Inferior parietal cortex (tissue), 1 donor: ENCODE results near the gene CIAO2A.
"Not testable (repeated sequence)": the region's sequence is repeated elsewhere in the genome, so short reads cannot be mapped to it uniquely, and the experiment has no call there.

Experiments used
- DNase-seq: peaks from one replicate; pipeline ENCODE4 v3.0.0-alpha.2; 2016; ENCODE audit errors: extremely low spot score

Gene CIAO2A

DNA sequence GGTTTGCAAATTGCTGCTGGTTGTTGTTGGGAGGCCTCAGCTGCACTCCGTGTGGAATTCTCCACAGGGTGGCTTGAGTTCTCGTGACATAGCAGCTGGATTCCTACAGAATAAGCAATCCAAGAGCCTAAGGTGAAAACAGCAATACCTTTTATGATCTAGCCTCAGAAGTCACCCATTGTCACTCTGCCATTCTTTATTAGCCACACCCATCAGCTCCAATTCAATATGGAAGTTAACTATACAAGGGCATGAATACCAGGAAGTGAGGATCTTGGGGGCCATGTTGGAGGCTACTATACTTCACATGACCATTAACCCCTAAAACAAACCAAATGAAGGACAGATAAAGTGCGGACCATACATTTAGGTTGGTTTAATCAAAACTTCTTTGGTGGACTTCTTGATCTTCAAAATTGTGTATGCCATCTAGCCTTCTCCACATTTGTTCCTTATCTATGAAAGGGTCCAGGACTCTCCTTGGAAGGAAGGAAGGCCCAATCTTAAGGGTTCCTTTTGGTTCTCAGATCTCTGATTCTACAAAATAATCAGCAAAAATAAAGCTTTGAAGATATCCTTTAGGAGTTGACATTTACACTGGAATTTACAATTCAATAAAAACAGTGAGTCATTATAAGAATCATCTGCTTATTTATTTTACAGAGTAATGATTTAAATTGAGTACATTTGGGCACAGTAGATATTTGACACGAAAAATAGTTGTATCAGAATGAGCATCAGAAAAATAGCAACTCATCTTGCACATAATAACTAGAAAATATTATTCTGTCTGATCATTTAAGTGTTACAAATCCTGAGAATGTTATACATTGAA is 21.5 kb downstream of the CIAO2A start:
- no peak for DNase-seq

DNA sequence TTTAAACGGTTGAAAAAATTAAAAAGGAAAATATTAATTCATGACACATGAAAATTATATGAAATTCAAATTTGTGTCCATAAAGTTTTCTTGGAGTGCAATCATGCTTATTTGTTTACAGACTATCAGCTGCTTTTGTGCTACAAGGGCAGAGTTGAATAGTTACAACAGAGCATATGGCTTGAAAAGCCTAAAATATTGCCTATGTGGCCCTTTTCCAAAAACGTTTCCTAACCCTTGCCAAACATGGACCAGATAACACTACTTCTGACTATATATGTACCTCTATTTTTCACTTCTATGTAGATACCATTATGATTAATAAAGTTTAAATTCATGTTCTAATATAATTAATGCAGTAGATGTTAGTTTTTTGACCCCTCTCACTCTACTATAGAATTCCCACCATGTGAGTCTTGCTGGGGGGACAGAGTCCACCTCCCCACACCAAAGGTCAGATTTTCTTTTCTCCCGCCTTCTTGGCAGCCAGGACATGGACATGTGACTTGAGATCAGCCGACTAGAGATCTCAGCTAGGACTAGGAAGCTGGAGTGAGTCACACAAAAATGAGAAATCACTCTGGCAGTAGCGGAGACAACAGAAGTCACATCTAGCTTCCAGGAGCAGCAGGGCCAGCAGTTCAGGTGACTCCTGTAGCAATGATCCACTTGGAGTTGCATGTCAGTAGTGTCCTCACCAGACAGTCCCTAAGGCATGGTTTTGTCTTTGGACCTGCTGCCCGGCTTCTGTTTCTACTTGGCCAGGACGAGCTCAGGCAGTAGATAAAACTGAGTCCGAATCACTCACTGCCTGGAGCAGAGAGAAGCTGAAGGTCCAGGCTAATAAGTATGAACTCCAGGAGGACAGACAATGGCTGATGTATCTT is 22.4 kb downstream of the CIAO2A start:
- DNase-seq, result peak; percentile 56

DNA sequence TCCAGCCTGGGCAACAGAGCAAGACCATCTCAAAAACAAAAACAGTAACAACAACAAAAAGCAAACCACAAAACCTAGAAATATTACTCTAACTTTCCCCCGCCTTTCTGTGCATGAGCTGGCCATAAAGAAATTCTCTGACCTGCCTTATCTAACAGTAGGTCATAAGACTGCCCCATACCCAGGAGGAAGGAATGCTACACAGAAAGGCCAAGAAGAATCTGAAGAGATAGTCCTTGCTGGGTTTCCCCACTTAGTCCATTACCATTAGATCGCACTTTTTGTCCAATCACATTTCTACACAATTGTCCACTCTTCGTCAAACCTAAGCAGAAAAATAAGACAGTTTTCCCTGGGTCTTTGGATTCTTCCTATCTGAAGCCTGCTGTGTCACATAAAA is 23.5 kb downstream of the CIAO2A start:
- no peak for DNase-seq

DNA sequence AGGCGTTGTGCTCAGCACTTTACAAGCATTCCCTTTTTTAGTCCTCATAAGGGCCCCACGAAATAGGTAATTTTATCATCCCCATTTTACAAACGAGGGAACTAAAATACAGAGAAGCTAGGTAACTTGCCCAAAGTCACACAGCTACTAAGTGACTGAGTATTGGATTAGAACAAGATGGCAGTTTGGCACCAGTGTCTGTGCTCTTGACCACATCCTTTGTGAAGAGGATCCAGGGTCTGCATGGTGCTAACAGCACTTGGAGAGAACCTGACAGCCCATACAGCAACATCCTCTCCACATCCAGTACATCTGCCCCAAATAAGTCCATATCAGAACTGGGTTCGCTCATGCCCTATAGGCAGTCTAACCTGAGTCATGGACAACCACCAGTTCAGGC is 25.5 kb downstream of the CIAO2A start:
- DNase-seq, result no peak

DNA sequence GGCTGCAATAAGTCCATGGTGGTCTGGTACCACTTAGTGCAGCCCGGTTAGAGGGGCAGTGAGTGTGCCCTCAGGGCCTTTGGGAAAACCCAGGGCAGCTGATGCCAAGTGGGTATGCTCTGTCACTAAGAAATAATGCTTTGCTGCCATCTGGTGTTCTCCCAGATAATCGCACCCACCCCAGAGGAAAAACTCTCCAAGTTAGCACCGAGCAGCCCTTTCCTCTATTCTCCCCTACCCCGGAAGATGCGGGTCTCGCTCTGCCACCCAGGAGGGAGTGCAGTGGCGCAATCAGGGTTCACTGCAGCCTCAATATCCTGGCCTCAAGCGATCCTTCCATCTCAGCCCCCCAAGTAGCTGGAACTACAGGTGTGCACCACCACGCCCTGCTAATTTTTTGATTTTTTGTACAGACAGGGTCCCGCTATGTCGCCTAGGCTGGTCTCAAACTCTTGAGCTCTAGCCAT is 26.0 kb downstream of the CIAO2A start:
- peak; percentile 91 for DNase-seq

DNA sequence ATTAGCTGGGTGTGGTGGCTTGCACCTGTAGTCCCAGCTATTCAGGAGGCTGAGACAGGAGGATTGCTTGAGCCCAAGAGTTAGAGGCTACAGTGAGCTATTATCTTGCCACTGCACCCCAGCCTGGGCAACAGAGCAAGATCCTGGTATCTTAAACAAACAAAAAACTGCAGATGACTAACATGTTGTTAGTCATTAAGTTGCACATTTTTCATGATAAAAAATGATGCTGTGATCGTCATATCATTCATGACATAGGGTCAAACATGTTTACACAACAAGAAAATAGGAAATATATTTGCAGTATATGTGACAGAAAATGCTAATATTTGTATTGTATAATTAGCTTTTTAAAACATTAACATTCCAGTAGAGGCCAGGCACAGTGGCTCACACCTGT is 27.2 kb downstream of the CIAO2A start:
- DNase-seq, result no peak

DNA sequence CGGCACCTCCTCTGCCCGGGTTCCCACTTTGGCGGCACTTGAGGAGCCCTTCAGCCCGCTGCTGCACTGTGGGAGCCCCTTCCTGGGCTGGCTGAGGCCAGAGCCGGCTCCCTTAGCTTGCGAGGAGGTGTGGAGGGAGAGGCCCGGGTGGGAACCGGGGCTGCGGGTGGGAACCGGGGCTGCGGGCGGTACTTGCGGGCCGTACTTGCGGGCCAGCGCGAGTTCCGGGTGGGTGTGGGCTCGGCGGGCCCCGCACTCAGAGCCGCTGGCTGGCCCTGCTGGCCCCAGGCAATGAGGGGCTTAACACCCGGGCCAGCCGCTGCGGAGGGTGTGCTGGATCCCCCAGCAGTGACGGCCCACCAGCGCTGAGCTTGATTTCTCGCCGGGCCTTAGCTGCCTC is 32.9 kb downstream of the CIAO2A start:
- no peak for DNase-seq

DNA sequence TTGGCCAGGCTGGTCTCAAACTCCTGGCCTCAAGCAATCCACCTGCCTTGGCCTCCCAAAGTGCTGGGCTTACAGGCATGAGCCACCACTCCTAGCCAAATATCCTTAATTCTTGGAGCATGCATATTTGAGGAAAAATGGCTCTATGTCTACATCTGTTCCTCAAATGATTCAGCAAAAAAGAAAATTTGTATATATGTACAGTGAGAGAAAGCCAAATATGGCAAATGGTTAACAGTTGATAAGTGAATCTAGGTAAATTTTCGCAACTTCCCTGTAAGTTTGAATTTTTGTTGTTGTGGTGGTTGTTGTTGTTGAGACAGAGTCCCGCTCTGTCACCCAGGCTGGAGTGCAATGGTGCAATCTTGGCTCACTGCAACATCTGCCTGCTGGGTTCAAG is 34.5 kb downstream of the CIAO2A start:
- DNase-seq, result not testable (repeated sequence)

DNA sequence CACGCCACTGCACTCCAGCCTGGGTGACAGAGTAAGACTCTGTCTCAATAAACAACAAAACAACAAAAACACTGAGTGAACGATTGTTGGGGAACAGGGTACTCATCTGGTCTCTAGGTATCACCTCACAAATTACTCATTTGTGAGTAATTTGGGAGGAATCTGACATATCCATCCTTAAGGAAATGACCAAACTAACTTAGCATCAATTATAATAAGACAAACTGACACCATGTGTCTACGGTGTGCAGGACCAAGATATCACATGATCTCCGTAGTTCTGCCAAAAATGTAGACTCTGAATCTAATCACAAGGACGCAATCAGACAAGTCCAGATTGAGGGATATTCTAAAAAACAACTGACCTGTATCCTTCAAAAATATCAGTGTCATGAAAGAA is 35.4 kb downstream of the CIAO2A start:
- no peak for DNase-seq

DNA sequence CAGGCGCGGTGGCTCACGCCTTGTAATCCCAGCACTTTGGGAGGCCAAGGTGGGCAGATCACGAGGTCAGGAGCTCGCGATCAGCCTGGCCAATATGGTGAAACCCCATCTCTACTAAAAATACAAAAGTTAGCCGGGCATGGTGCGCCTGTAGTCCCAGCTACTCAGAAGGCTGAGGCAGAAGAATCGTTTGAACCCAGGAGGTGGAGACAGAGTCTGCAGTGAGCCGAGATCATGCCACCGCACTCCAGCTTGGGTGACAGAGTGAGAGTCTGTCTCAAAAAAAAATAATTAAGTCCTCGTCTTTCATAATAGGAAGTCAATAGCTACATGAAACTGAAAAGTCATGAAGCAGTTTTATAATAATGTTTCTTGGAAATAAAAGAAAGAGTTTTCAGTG is 40.0 kb downstream of the CIAO2A start:
- not testable (repeated sequence) for DNase-seq

DNA sequence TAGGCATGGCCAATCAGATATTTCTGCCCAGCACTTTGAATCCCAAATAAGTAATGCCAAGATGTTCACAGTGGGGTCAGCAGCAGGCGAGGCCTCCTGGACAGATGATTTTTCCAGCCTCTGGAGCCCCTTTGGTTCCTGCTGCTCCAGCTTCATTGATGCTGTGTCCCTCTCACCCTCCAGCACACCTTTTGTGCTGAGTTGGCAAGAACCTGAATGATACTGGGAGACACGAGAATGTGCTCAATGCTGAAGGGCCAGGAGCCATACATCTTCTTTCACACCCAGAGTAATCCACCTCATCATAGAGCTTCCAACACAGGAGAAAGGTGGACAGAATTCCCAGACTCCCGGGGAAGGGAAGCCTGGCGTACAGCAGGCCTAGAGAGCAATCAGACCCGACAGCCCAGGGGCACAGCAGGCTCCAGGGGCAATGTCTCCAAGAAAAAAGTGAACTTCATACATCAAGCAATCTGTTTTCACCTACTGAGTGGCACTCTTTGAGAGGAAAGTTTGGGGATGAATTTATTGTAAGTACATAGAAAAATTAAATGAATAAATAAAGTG is 40.6 kb downstream of the CIAO2A start:
- no peak for DNase-seq

DNA sequence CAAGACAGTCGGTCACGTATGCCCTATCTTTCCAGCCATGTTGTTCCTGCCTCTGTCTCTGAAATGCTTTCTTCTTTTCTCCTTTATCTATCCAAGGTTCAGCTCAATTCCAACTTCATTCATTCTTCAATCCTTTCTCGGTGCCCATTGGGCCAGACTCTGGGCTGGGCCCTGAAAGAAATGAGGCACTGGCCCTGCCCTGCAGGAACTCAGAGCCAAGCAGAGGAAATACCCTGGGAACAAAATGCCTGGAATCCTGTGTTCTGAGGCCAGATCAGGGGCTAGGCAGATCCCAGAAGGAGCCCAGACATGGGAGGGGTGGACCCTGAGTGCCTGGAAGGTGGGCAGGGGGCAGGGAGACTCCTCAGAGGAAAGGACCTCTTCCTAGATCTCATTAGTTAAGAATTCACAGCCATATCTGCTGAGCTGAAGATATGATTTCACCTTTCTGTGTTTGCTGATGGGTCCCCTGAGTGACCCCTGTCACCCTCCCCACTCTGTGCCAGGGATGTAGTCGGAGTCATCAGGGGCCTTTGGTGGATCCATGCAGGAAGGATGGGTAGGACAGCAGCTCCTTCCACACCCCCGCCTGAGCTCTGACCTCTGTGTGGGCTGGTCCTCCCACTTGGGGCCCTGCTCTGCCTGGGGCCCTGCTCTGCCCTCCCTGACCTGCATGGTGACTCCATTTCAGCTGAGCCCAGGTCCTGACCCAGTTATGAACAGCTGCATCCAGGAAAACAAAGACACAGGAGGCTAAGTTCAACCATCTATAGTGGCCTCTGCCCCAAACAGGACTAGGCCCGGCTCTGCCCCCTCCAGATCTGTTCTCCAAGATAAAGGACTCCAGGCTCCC is 42.0 kb downstream of the CIAO2A start:
- no peak for DNase-seq

DNA sequence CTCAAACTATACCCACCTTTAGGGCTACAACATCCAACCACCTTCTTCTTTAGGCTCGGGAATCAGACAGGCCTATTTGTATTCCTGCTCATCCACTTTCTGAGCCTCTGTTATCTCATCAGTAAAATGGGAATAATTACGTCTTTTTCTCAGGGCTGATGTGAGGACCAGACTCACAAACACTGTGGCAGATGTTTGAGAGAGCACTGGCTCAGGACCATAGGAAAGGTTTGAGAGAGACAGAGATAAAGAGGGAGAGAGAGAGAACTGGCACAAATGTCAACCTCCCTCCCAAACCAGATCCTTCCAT is 42.6 kb downstream of the CIAO2A start:
- DNase-seq, result no peak

DNA sequence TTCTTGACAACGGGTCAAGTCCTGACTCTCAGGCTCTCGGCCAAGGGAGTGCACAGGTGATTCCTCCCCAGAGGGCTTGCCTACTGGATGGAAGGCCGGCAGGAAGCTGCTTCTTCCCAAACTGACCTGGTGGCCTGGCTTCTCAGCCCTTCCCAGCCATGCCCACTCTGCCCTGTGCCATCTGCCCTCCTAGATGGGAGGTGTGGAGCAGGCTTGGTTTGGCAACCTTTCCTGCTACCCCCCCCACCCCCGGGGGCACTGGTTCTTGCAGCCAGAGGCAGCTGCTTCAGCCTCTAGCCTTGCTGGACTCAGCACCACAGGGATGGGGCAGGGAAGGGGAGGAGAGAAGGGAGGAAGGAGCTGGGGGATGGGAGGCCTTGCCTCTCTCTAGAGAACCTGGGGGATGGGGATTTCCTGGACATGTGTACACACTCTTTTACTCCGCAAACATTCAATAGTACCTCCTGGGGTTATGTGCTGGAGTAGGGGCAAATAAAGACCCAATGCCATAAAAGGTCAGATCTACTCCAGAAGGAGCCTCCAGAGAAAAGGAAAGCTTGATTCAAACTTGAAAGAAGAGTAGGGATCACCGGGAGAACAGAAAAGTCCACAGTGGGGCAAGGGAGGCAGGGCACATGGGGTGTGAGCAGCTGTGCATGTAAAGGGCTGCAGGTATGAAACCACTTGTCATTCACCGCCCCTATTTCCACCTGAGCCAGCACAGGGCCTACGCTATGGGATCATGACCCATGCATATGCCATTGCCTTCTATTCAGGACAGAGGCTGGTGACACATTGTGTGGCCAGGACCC is 43.2 kb downstream of the CIAO2A start:
- DNase-seq, result no peak

DNA sequence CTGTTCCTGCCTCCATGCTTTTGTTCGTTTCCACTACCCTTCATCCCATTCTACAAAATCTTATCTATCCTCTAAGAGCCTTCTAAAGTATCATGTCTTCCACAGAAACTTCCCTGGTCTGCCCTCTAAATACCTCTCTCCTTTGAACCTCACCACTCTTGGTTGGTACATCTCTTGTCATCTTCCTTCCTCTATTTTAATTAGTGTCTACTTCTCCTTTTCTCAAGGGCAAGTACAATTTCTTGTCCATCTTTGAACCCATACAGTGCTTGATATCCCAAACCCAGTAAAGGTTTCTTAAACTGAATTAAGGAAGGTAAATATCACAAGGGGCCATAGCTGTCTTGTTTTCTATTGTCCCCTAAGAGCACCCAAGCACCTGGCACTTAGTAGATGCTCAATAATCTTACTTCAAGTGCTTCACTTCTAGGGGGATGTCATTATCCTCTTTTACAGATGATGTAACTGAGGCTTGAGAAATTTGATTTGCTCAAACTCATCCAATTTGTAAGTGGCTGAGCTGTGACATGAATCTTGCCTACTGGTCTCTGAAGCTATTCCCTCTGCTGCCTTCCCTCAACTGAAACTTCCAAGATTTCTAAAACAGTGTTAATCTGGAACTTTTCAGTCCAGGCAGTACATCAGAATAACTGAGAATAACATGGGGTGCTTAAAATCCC is 44.7 kb downstream of the CIAO2A start:
- DNase-seq, result no peak

DNA sequence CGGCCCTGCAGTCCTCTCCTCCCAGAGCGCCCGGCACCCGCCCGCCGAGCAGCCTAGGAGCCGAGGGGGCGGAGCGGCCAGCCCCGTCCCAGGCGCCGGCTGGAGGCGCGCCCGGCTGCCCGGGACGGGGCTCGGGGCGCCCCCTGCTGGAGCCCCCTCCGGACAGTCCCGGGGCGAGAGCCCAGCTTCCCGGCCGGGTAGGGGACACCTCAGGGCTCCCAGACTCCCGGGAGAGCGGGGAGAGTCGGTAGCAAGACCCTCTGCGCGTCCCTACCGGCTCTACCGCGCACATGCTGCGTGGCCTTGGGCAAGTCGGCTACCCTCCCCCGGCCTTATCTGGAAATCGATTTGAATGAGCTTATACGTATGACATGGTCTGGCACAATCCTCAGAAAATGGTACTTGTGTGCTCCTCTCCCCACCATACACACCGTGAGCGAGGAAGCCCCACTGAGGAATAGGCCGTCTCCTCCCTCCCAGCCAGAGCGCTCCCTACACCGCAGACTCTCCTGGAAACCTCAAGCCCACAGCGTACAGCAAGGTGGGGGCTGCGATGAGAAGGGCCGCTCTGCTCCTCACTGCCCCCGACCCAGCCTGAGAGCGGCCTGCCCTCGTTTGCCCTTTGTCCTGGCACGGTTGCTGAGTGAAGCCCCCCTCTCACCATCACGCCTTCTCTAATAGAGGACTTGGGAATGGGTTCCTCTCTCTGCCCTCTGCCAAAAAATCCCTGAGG is 47.1 kb downstream of the CIAO2A start, which contains the start of gene DAPK2:
Gene DAPK2, minus strand, starts transcription at position 65 of the 733 bp plus-strand sequence. CDS start 6,224 bp downstream, outside the sequence.
- DNase-seq, result peak; percentile 70

DNA sequence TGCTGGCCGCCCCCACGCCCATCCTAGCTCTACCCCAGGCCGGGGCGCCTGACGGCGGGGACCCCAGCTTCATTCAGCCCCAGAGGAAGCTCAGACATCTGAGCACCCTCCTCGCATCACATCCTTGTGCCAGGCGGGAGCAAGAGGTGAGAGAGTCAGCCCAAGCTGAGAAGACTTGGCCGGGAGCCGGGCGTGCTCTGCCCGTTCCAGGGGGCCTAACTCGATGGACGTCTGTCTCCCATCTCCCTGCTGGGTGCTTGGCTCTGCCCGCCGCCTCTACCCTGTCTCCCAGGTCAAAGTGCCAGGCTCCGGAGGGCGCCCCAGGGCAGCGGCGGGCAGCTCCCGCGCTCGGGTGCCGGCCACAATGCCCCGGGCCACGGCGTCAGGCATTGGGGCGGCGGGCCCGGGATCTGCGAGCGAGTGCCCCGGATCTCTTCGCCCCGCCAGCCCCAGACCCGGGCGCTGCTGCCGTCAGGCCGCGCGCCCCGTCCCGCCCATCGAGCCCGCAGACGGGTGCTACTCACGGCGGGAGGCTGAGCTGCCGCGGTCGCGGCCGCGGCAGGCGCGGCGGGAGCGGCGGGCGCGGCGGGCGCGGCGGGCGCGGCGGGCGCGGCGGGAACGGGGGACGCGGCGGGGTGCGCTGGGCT is 47.7 kb downstream of the CIAO2A start:
- DNase-seq, result no peak

DNA sequence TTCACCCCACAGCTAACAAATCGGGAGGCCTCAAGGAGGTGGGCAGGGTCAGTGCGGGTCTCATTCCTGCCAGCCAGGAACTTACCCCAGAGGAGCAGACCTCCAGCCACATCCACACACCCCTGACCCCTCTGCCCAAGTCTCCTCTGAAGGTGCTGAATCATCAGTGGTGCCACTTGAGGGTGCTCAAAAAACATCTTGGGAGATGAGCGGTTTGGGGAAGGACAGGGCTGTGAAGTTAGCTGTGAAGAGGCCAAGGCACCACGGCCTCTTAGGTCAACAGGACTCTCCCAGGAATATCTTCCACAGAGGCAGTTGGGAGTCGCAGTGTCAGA is 48.6 kb downstream of the CIAO2A start:
- DNase-seq, result no peak
